ENCODE measurements around the gene SPCS1.

- no peak for TF ChIP-seq CTCF (IDR thresholded peaks at IDR 0.05)
- no peak for TF ChIP-seq POLR2A (IDR thresholded peaks at IDR 0.05)
These were observed 50.2 kb downstream of the SPCS1 start for GRCh38 chr3:52756141-52756540.
